ES-I3 (cell line): Measurements from ENCODE around the gene GRK5.
"Not testable (repeated sequence)": the region's sequence is repeated elsewhere in the genome, so short reads cannot be mapped to it uniquely, and the experiment has no call there.

ENCODE experiments used
- H3K36me3 ChIP-seq: 2 replicates; pipeline ENCODE4 v1.6.1; 2013; ENCODE audit warnings: mild to moderate bottlenecking, low read length, control low read depth, moderate library complexity; ENCODE audit not compliant: insufficient read depth
- H3K4me1 ChIP-seq: 2 replicates; pipeline ENCODE4 v1.6.1; 2013; ENCODE audit warnings: mild to moderate bottlenecking, control low read depth, low read length; ENCODE audit not compliant: insufficient read depth
- H3K9ac ChIP-seq: 2 replicates; pipeline ENCODE4 v1.6.1; 2013; ENCODE audit warnings: low read depth, mild to moderate bottlenecking, low read length, moderate library complexity
- H3K9me3 ChIP-seq: 2 replicates; pipeline ENCODE4 v1.6.1; 2013; ENCODE audit warnings: mild to moderate bottlenecking, low read length, moderate library complexity; ENCODE audit not compliant: control insufficient read depth, insufficient read depth

The GRK5 gene

GRCh38 chr10:119428789-119429188, 221.4 kb downstream of the GRK5 start:
- Histone ChIP-seq H3K36me3 (no peaks in the 10 kb centered on the region), H3K9me3 (peaks cover 4% of the 10 kb centered on the region; the same call in 1 of the 2 replicates), H3K4me1 (no peaks in the 10 kb centered on the region), H3K9ac (no peak overlapping the region)

- Histone ChIP-seq H3K9me3 (peaks cover 5% of the 10 kb centered on the region; the same call in 1 of the 2 replicates), H3K4me1 (no peaks in the 10 kb centered on the region), H3K36me3 (no peaks in the 10 kb centered on the region), H3K9ac (no peak overlapping the region)
Measured at GRCh38 chr10:119429771-119430170, 222.4 kb downstream of the GRK5 start.

- Histone ChIP-seq H3K9ac (no peak overlapping the region), H3K4me1 (no peaks in the 10 kb centered on the region), H3K9me3 (peaks cover 5% of the 10 kb centered on the region; the same call in 1 of the 2 replicates), H3K36me3 (no peaks in the 10 kb centered on the region)
Measured at GRCh38 chr10:119431034-119431772, 223.8 kb downstream of the GRK5 start.

DNA sequence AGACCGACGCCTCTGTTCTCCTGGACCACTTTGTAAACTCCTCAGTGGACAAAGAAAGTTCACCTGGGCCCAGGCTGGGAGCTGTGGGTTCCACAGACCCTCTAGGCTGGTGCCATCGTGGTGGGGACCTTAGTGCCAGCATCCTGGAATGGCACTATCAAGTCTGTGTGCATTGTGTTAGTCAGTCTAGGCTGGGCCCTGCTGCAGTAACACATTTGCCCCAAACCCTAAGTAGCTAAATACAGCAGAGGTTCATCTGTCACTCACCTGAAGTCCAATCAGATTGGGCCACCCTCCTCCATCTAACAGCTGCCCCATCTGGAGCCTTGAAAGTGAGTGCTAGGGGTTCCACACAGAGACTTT, 224.4 kb downstream of the GRK5 start:
- no peaks in the 10 kb centered on the region for H3K36me3 ChIP-seq
- H3K9ac ChIP-seq, result no peak overlapping the region
- peaks cover 5% of the 10 kb centered on the region; the same call in 1 of the 2 replicates for H3K9me3 ChIP-seq

DNA sequence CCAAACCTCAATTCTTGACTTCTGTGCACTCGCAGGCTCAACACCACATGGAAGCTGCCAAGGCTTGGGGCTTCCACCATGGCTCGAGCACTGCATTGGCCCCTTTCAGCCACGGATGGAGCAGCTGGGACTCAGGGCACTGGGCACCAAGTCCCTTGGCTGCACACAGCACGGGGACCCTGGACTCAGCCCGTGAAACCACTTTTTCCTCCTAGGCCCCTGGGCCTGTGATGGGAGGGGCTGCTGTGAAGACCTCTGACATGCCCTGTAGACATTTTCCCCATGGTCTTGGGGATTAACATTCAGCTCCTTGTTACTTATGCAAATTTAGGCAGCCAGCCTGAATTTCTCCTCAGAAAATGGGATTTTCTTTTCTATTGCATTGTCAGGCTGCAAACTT, 227.6 kb downstream of the GRK5 start:
- not testable (repeated sequence) for H3K4me1 ChIP-seq, H3K36me3 ChIP-seq, H3K9me3 ChIP-seq, H3K9ac ChIP-seq

More for the DNA sequence above, 224.4 kb downstream of the GRK5 start:
- H3K4me1 ChIP-seq, result no peaks in the 10 kb centered on the region

DNA sequence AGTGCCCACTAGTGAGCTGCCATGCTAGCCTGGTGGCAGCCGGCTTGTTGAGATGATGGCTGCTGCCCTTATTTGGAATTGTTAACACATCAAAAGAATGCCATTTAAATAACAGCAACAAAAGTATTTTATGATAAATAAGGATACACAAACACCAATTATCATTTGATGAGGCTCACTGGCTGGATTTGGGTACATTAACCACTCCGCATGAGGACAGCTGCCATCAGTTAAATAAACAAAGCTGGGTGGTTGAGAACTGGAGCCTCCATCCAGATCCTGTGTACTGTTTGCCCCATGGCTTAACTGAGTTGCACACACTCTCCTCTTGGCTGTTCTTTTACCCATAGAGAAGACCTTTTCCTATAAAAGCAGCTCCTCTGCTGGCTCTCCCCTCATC, 231.3 kb downstream of the GRK5 start:
- H3K9ac ChIP-seq, result no peak overlapping the region
- H3K36me3 ChIP-seq, result no peaks in the 10 kb centered on the region; the same call in 1 of the 2 replicates
- peaks cover 1% of the 10 kb centered on the region; the same call in 1 of the 2 replicates for H3K9me3 ChIP-seq
- H3K4me1 ChIP-seq, result no peaks in the 10 kb centered on the region

DNA sequence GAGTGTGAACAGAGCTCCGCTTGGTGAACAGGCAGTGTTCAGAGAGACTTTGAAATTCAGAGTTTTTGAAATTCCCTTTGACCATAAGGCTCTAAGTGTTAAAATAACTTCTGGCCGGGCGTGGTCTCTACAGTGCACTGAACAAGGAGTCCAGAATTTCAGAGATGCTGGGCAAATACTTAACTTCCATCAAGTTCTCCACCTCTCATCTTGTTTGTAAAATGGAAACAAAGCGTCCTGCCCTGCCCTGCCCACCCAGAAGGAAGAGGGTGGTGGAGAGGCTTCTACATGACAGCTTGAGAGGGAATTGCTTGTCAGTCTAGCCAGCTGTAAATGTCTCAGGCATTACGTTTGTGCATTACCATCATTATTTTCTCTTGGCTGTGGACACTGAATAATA, 232.6 kb downstream of the GRK5 start:
- Histone ChIP-seq H3K36me3 (no peaks in the 10 kb centered on the region; the same call in 1 of the 2 replicates), H3K9me3 (no peaks in the 10 kb centered on the region), H3K9ac (no peak overlapping the region), H3K4me1 (no peaks in the 10 kb centered on the region)

- no peaks in the 10 kb centered on the region for H3K4me1 ChIP-seq
- no peak overlapping the region for H3K9ac ChIP-seq
- no peaks in the 10 kb centered on the region for H3K9me3 ChIP-seq
- H3K36me3 ChIP-seq, result no peaks in the 10 kb centered on the region; the same call in 1 of the 2 replicates
Measured at GRCh38 chr10:119441151-119441821, 233.9 kb downstream of the GRK5 start.

DNA sequence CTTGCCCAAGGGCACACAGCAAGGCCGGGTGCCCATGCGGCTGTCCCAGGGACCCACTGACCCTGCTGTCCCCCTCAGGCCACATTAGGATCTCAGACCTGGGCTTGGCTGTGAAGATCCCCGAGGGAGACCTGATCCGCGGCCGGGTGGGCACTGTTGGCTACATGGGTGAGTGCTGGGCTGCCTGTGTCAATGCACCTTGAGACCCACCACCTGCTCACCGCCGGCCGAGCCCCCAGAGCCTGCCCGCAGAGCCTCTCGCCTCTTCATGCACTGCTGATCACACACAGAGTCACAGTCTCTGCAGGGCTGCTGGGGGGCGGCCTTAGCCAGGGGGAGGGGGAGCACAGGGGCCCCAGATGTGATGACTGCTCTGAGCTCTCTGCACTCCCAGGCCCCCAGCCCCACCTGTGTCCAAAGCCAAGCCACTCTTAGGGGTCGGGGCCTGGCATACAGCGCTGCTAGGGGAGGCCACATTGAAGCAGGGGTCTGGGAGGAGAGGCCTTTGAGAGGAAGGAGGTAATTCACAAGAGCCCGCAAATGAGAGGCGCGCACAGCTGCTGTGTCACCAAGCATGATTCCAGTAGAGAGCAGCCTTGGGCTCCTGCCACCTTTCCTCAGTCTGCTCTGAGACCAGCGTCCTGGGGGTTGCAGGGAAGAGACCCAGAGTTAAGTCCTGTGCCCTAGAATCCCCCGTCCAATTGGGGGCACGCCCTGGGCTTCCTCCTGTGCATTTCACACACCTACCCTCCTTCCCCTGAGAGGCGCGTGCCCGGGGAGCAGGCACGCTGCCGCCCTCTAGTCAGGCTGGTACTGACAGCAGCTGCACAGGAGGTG, 234.8 kb downstream of the GRK5 start:
- Histone ChIP-seq H3K36me3 (no peaks in the 10 kb centered on the region; the same call in 1 of the 2 replicates), H3K4me1 (no peaks in the 10 kb centered on the region), H3K9ac (no peak overlapping the region), H3K9me3 (no peaks in the 10 kb centered on the region)

GRCh38 chr10:119442758-119443060, 235.3 kb downstream of the GRK5 start:
- Histone ChIP-seq H3K9ac (no peak overlapping the region), H3K36me3 (no peaks in the 10 kb centered on the region; the same call in 1 of the 2 replicates)

GRCh38 chr10:119443441-119443840, 236.1 kb downstream of the GRK5 start:
- Histone ChIP-seq H3K9me3 (no peaks in the 10 kb centered on the region), H3K4me1 (no peaks in the 10 kb centered on the region), H3K9ac (no peak overlapping the region), H3K36me3 (no peaks in the 10 kb centered on the region)

More at GRCh38 chr10:119442758-119443060, 235.3 kb downstream of the GRK5 start:
- H3K9me3 ChIP-seq, result no peaks in the 10 kb centered on the region
- no peaks in the 10 kb centered on the region for H3K4me1 ChIP-seq

GRCh38 chr10:119443970-119444660, 236.7 kb downstream of the GRK5 start:
- no peaks in the 10 kb centered on the region for H3K4me1 ChIP-seq
- H3K9me3 ChIP-seq, result no peaks in the 10 kb centered on the region
- no peaks in the 10 kb centered on the region for H3K36me3 ChIP-seq
- H3K9ac ChIP-seq, result no peak overlapping the region

DNA sequence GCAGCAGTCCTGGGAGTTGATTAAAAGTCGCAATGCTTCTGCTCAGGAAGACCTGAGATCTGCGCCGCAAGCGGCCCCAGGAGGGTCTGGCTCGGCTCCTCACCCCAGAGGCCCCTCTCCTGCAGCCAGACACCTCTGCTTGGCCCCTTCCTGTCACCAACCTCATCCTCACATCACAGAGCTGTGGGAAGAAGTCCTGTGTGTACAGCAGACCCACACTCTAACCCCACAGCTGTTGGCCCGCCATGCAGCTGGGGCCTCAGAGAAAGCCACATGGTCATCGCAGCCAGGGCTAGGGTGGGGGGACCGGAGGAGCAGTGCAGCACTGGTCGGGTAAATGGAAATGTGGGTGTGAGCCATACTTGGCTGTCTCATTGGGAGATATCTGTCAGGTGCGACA, 237.5 kb downstream of the GRK5 start:
- Histone ChIP-seq H3K36me3 (no peaks in the 10 kb centered on the region), H3K4me1 (no peaks in the 10 kb centered on the region), H3K9ac (no peak overlapping the region), H3K9me3 (no peaks in the 10 kb centered on the region)

GRCh38 chr10:119445311-119445934, 238.1 kb downstream of the GRK5 start:
- Histone ChIP-seq H3K9me3 (no peaks in the 10 kb centered on the region), H3K9ac (no peak overlapping the region), H3K36me3 (no peaks in the 10 kb centered on the region), H3K4me1 (no peaks in the 10 kb centered on the region)
